ENCODE data around the gene SLC5A5.
"Not testable (repeated sequence)": the region's sequence is repeated elsewhere in the genome, so short reads cannot be mapped to it uniquely, and the experiment has no call there.

- not testable (repeated sequence) for TF ChIP-seq CTCF, POLR2A (IDR thresholded peaks at IDR 0.05)
Observed at GRCh38 chr19:17887221-17887620, 15.5 kb downstream of the SLC5A5 start.
